HG03442 (cell line): Measurements from ENCODE around the gene EXOC2.

ENCODE experiments used
- ATAC-seq: cut with Tn5 transposase; IDR thresholded peaks from one replicate; pipeline ENCODE4 v1.9.1; 2021; ENCODE audit warnings: mild to moderate bottlenecking, moderate library complexity; ENCODE audit not compliant: unreplicated experiment

EXOC2 gene

DNA sequence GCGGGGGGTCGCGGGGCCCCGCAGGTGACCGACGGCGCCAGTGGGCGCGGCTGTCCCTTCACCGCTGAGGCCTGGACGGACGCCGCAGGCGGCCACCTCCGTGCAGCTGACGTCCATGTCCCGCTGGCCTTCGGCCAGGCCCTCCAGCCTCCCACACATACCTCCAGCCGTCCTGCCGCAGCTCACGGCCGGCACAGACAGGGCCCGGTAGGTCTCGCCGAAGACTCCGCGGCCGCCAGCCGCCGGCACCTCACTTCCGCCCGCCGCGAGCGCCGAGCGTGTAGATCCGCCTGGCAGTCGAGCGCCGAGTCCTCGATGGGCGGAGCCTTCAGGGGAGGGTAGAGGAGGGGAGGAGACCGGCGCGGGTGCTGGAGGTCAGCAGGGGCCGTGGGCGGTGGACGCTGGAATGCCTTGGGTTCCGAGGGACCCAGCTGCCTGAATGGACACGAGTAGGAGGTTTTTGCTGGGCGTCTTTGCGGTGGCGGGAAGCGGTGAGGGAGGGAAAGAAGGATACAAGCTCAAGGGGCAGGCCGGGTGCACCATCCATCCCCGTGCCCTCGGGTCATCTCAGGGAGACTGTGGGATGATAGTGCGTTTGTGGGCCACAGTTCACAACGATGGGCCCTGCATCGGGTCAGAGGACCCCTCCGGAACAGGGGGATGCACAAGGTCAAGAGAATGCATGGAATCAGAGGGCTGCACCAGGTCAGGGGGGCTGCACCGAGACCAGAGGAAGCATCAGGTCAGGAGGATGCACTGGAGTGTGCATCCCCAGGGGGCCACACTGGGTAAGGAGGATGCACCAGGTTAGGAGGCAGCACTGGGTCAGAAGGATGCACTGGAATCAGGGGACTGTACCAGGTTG is at the start of gene EXOC2:
Gene EXOC2, minus strand, starts transcription at position 282 of the 865 bp plus-strand sequence. CDS start 55,321 bp downstream, outside the sequence.
- peak; percentile 86 for ATAC-seq

DNA sequence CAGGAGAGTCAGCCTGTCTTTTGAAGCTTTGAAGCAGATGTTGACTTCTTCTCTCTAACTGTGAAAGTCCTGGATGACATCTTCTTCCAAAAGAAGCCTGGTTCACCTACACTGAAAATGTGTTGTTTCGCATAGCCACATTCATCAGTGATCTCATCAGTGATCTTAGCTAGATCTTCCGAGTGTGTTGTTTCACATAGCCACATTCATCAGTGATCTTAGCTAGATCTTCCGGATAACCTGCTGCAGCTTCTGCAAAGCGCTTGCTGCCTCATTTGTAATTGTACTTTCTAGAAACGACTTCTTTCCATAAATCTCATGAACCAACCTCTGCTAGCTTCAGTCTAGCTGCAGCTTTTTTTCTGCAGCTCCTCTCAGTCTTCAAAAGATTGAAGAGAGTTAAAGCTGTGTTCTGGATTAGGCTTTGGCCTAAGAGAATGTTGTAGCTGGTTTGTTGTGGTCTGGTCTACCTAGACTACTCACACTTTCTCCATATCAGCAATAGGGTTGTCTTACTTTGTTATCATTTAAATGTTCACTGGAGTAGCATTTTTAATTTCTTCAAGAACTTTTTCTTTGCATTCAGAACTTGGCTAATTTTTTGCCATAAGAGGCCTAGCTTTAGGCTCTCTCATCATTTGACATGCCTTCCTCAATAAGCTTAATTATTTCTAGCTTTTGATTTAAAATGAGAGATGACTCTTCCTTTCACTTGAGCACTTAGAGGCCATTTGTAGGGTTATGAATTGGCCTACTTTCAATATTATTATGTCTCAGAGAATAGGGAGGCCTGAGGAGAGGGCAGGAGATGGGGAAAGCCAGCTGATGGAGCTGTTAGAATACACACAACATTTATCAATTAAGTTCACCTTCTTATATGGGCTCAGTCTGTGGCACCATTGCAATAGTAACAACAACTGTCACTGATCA is 48.7 kb upstream of the EXOC2 start:
- no peak for ATAC-seq

- ATAC-seq, result no peak
Observed at GRCh38 chr6:736657-737446, 43.9 kb upstream of the EXOC2 start.

GRCh38 chr6:733431-734219 is 40.7 kb upstream of the EXOC2 start:
- no peak for ATAC-seq

DNA sequence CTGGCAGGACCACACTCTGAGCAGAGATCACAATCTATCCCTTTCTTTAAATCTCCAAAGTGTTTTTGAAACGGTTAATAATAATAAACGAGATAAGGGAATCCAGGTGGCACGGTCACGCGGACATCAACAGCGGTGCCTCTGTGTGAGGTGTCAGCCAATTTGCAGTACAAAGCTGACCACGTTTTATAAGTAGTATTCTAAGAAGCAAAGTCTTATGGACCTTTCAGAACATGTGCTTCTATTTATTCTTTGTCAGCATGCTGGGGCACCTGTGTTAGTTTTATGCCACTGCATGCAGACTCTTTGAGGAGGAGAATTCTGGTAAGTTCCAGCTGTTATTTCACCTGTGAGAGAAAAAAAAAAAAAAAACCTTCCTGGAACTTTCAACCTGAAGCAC is 39.0 kb upstream of the EXOC2 start:
- ATAC-seq, result no peak

GRCh38 chr6:729606-730320 is 36.8 kb upstream of the EXOC2 start:
- no peak for ATAC-seq

DNA sequence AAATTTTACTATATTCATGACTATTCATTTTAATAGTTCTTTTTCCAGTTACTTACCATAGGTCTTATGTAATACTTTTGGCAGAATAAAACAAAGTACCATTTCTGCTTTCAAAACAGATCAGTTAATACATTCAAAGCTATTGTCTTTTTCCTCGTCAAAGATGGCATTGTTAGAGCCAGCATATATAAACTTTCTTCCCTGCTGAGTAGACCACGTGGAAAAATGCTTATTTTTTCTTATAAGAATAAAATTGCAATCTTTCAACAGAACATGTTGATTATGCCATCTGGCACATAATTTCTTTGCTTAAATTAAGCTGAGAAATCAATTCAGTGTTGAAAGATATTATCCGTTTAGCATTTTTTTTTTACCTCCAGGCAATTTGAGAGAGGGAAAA is 34.9 kb upstream of the EXOC2 start:
- ATAC-seq, result no peak

- no peak for ATAC-seq
Observed at GRCh38 chr6:723540-723939, 30.6 kb upstream of the EXOC2 start.

DNA sequence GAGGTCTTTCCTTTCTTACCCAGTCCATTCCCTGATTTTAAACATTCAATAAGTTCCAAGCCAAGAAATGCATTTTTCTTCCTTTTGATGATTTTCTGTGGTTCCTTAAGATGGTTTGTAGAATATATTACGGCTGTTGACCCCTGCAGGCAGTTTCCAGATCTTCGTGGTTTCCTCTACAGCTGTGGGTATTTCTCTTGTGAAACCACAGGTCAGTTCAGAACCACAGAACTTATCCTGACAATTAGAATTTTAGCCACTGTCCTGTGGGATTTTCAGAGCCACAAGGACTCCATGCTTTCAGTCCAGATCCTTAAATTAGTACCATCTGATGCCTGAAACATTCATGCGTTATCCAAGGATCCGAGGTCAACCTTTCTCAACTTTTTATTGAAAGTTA is 29.7 kb upstream of the EXOC2 start:
- ATAC-seq, result no peak

DNA sequence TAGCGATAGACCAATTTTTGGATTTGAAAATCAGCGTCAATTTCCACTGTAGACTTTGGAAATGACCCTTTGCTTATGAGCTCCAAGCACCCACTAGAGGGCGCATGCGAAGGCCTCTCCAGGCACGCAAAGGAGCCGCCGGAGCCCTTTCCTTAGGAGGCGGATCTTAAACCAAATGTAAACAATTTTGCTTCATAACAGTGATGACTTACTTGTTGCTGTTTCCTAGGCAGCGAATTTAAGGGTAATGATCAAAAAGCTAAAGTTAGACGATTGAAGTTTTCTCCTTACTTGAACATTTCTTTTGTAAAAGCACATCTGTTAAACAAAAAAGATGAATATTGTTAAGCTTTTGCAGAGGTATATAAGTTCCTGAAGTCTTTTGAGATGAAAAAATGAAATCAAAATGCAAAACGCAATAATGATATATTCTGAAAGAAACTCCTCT is 29.2 kb upstream of the EXOC2 start:
- no peak for ATAC-seq

DNA sequence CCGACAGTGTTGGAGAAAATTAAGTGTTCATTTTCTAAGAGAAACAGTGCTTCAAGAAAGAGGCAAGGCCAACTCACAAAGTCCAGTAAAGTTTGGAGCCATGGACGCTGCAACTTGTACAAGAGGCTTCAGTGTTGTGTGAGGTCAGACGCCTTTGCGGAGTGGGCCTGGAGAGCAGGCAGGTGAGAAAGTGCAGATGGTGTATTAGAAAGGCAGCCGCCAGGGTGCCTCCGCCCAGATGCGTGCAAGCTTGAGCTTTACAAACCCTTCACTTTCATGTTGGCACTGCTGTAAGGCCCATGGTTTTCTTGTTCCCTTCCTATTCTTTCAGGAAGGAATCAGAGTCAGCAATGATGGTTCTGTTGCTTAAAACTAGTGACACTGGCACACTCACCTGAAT is 25.4 kb upstream of the EXOC2 start:
- no peak for ATAC-seq

GRCh38 chr6:717135-717534 is 24.2 kb upstream of the EXOC2 start:
- ATAC-seq, result no peak

DNA sequence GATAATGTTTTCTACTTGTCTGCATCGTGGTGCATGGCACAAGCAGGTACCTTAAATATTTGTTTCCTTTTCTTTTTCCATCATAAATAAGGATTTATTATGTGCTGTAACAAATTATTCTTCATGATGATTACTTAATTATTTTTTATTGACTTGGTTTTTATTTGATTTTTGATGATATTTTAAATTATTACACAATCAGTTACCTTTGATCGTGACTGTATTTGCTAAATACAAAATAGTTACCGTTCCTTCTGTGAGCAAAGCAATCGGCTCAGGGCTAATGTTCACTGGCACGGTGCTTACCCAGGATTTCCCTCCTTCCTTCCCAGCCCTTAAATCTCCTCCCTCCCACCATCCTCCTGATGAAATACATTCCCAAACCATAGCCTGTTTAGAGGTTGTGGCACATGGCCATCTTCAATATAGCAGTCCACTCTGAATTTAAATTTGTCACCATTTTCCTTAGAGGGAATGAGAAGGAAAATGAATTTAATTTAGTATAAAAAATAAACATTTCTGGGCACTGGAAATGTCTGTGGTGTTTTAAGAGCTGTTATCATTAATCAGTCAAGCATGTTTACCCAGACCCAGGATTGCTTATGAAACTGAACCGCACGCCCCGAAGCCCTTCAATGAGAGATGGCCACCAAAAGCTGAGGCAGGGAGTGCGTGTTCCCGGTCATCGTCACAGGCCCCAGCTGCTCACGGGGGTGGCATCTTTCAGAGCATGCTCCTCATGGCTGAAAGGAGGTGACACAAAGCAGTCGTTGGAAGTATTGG is 23.0 kb upstream of the EXOC2 start:
- ATAC-seq, result no peak

- no peak for ATAC-seq
Observed at GRCh38 chr6:714100-714499, 21.2 kb upstream of the EXOC2 start.

- ATAC-seq, result no peak
Observed at GRCh38 chr6:713351-713750, 20.4 kb upstream of the EXOC2 start.

GRCh38 chr6:712805-713204 is 19.9 kb upstream of the EXOC2 start:
- ATAC-seq, result no peak

DNA sequence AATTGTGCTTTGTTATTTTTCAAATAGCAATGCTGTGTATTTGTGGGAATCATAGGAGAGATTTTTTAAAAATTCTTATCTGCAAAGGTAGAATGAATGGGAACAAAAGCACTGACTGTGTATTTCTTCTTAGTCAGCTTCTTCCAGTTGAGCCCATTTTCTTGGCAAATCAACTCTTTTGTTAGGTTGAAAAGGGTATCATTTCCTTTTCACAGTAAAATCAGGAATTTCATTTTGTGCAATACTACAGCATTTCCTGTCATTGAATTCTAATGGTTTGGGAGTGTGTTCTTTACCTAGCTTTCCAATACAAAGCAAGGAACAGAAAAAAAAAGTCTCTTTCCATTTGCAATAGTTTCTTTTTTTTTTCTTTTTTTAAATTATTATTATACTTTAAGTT is 19.0 kb upstream of the EXOC2 start:
- no peak for ATAC-seq
